ENCODE results near the gene VEGFD. TPM values are rescaled to one million over a fixed set of nuclear protein-coding genes. Genes with fewer than 3 reads are reported as not detected.

Gene VEGFD
- polyA plus RNA-seq, 1 donor (not counting 4 experiments of a cell fraction or from before 2014, with no cell fraction given), result 0.14 TPM

DNA sequence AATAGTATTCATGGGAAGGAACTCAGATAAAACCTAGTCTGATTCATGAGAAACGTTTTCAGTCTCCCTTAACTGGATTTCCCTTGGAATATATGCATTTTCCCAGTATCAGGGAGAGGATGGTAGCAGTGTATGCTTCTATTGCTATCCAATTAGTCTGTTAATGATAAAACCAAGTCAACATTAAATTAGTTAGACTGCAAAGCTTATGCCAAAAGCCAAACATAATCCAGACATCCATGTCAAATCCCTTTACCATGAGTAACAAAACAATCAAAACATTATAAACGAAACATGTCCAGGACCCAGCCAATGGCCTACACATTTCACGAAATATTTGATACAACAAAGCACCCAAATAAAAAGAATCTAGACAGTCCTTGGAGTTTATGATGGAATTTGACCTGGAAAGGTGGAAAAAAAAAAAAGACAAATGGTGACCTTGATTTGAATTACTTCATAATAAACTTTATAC is 34.5 kb upstream of the VEGFD start:
- Histone ChIP-seq H3K27me3 (ENCODE audit: control insufficient read depth, extremely low read depth, insufficient read depth, low read length) (no peaks in the 10 kb centered on the region), H4K20me1 (ENCODE audit: control insufficient read depth, extremely low read depth, insufficient read depth, low read length) (no peaks in the 10 kb centered on the region), H3K4me2 (ENCODE audit: control insufficient read depth, extremely low read depth, insufficient read depth, low read depth, low read length) (no peak overlapping the region), H3K27ac (ENCODE audit: control insufficient read depth, insufficient read depth, low read length) (no peak overlapping the region), H3K36me3 (ENCODE audit: control insufficient read depth in 2 of 2, extremely low read depth in 1 of 2, insufficient read depth in 2 of 2, low read length in 2 of 2) (no peaks in the 10 kb centered on the region), H3K9ac (ENCODE audit: control insufficient read depth, extremely low read depth, insufficient read depth, low read length) (no peak overlapping the region), H3K9me3 (ENCODE audit: control insufficient read depth, low read depth, low read length) (no peaks in the 10 kb centered on the region), H3K9me1 (ENCODE audit: control insufficient read depth, extremely low read depth, insufficient read depth, low read length) (no peaks in the 10 kb centered on the region), H2AFZ (ENCODE audit: control insufficient read depth, low read length) (no peak overlapping the region), H3K79me2 (ENCODE audit: control insufficient read depth, insufficient read depth, low read length) (no peaks in the 10 kb centered on the region), H3K4me1 (ENCODE audit: control insufficient read depth, extremely low read depth, insufficient read depth, low read length) (no peaks in the 10 kb centered on the region), H3K4me3 (ENCODE audit: control insufficient read depth in 2 of 3, extremely low read depth in 1 of 3, insufficient read depth in 2 of 3, low read depth in 1 of 3, low read length in 3 of 3) (no peak overlapping the region)
- TF ChIP-seq, protein P1, sequence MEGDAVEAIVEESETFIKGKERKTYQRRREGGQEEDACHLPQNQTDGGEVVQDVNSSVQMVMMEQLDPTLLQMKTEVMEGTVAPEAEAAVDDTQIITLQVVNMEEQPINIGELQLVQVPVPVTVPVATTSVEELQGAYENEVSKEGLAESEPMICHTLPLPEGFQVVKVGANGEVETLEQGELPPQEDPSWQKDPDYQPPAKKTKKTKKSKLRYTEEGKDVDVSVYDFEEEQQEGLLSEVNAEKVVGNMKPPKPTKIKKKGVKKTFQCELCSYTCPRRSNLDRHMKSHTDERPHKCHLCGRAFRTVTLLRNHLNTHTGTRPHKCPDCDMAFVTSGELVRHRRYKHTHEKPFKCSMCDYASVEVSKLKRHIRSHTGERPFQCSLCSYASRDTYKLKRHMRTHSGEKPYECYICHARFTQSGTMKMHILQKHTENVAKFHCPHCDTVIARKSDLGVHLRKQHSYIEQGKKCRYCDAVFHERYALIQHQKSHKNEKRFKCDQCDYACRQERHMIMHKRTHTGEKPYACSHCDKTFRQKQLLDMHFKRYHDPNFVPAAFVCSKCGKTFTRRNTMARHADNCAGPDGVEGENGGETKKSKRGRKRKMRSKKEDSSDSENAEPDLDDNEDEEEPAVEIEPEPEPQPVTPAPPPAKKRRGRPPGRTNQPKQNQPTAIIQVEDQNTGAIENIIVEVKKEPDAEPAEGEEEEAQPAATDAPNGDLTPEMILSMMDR (optimal IDR thresholded peaks at IDR 0.05 in 1 of 3, IDR thresholded peaks at IDR 0.05 in 1 of 3, conservative IDR thresholded peaks at IDR 0.05 in 1 of 3; ENCODE audit: extremely low read depth in 1 of 3, insufficient read depth in 2 of 3, low read length in 3 of 3), result no peak
- no peak for TF ChIP-seq EZH2 (IDR thresholded peaks at IDR 0.05; ENCODE audit: low read length)
- dilution Hi-C loops (cut with MboI; ENCODE audit: extremely low pct_ligation_motif_present, low sequenced_read_pairs), result no loop called here
- no peak for DNase-seq (ENCODE audit: low read depth, low spot score)
- no peak for FAIRE-seq

DNA sequence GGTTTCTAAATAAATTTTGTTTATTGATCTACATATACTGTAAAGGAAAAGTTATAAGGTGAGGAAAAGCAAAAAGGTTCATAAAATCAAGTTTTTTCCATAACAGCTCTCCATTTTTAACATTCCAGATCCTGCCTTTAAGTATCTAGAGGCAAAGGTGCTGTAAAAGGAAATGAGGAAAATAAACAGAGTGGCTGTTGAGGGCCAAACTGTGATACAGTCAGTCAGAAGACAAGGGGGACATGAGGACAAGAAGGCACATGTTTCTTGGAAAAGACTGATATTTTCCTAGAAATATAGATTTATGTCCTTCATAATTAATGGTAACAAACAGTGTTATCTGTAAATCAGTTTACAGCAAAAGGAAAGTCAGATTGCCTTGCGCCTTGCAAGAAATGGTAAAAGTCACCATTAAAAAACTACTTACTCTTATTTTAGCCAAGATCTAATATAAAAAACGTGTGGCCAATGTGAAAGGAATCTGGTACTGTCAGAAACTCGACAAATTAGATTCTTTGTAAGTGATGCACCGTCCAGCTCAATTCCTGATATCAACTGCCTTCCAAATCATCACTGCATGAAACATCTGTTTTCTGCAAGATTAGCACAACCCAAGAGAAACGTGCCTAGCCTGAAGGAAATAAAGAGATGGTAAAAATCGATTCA is 34.0 kb upstream of the VEGFD start:
- Histone ChIP-seq H3K9ac (ENCODE audit: control insufficient read depth, extremely low read depth, insufficient read depth, low read length) (no peak overlapping the region), H3K27ac (ENCODE audit: control insufficient read depth, insufficient read depth, low read length) (no peak overlapping the region), H3K9me1 (ENCODE audit: control insufficient read depth, extremely low read depth, insufficient read depth, low read length) (no peaks in the 10 kb centered on the region), H3K79me2 (ENCODE audit: control insufficient read depth, insufficient read depth, low read length) (no peaks in the 10 kb centered on the region), H4K20me1 (ENCODE audit: control insufficient read depth, extremely low read depth, insufficient read depth, low read length) (no peaks in the 10 kb centered on the region), H3K9me3 (ENCODE audit: control insufficient read depth, low read depth, low read length) (no peaks in the 10 kb centered on the region), H3K27me3 (ENCODE audit: control insufficient read depth, extremely low read depth, insufficient read depth, low read length) (no peaks in the 10 kb centered on the region), H2AFZ (ENCODE audit: control insufficient read depth, low read length) (no peak overlapping the region), H3K4me2 (ENCODE audit: control insufficient read depth, extremely low read depth, insufficient read depth, low read depth, low read length) (no peak overlapping the region), H3K4me1 (ENCODE audit: control insufficient read depth, extremely low read depth, insufficient read depth, low read length) (no peaks in the 10 kb centered on the region), H3K4me3 (ENCODE audit: control insufficient read depth in 2 of 3, extremely low read depth in 1 of 3, insufficient read depth in 2 of 3, low read depth in 1 of 3, low read length in 3 of 3) (no peak overlapping the region), H3K36me3 (ENCODE audit: control insufficient read depth in 2 of 2, extremely low read depth in 1 of 2, insufficient read depth in 2 of 2, low read length in 2 of 2) (no peaks in the 10 kb centered on the region)
- FAIRE-seq (no peak), DNase-seq (ENCODE audit: low read depth, low spot score) (no peak)
- TF ChIP-seq EZH2 (IDR thresholded peaks at IDR 0.05; ENCODE audit: low read length), result no peak
- TF ChIP-seq, protein P1 (optimal IDR thresholded peaks at IDR 0.05 in 1 of 3, IDR thresholded peaks at IDR 0.05 in 1 of 3, conservative IDR thresholded peaks at IDR 0.05 in 1 of 3; ENCODE audit: extremely low read depth in 1 of 3, insufficient read depth in 2 of 3, low read length in 3 of 3), result no peak
- dilution Hi-C loops (cut with MboI; ENCODE audit: extremely low pct_ligation_motif_present, low sequenced_read_pairs), result no loop called here

All from keratinocyte (primary cell).